GM18502 (cell line): ENCODE results near the gene SNX22.
"Not testable (repeated sequence)": the region's sequence is repeated elsewhere in the genome, so short reads cannot be mapped to it uniquely, and the experiment has no call there.

Experiments used
- ATAC-seq: cut with Tn5 transposase; IDR thresholded peaks from one replicate; pipeline ENCODE4 v1.9.1; 2021; ENCODE audit warnings: mild to moderate bottlenecking; ENCODE audit not compliant: unreplicated experiment, poor library complexity

The SNX22 gene

DNA sequence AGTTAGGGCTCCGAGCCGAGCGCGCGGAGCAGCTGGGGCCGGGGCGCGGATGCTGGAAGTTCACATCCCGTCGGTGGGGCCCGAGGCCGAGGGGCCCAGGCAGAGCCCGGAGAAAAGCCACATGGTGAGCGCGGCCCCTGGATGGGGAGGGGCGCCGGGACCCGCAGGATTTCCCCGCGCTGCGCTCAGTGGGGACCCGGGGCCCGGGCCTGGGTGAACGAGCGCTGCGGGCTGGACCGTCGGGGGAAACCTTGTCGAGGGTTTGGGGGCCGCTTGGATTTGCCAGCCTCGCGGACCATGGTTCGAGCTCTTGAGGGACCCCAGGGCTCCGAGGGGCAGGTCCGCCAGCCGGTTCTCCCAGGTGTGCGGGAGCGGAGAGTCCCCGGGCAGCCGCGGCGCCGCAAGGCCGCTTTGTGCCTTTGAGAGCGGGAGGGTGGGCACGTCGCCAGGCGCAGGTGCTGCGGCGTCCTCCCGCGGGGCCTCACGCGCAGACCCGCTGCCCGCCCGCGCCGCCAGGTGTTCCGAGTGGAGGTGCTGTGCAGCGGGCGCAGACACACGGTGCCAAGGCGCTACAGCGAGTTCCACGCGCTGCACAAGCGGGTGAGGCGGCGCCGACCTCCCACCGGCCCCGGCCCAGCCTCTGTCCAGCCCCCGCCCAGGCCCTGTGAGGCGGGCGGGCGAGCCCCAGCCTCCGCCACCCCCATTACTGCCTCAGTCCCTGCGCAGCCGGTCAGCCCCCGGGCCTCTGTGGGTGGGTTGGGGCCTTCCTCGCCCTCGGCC lies at the start of gene SNX22:
SNX22 (plus strand) TSS at position 5 of the 780 bp plus-strand sequence; CDS start at position 50, 45 bp downstream.
- ATAC-seq = peak; percentile 10

DNA sequence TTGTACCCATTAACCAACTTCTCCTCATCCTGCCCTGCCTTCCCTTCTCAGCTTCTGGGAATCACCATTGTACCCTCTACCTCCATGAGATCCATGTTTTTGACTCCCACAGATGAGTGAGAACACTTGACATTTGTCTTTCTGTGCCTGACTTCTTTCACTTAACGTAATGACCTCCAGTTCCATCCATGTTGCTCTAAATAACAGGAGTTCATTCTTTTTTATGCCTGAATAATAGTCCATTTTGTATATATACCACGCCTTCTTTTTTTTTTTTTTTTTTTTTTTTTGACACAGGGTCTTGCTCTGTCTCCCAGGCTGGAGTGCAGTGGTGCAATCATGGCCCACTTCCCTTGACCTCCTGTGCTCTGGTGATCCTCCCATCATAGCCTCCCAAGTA lies 49.0 kb upstream of the SNX22 start:
- ATAC-seq = no peak

DNA sequence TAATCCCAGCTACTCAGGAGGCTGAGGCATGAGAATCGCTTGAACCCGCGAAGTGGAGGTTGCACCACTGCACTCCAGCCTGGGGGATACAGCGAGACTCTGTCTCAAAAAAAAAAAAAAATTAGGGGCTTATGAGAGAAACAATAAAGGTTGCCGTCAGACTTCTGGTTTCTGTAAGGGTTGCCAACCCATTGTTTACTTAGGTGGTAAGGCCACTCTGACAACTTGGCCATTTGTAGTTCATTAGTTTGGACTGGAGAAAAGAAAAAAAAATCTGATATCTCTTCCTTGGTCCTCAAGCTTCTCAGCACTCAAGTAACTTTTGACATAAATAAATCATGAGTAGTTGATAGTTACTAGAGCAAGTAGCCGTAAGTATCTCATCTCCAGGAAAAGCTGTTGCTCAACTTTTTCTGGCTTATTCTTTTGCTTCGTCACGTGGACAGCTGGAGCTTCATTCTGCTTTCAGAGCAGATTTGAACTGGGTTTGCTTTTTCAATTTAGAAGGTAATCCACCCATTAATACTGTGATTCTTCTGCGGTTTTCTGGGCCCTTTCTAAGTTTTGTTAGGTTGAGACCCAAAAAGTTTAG lies 46.3 kb upstream of the SNX22 start:
- ATAC-seq = no peak

DNA sequence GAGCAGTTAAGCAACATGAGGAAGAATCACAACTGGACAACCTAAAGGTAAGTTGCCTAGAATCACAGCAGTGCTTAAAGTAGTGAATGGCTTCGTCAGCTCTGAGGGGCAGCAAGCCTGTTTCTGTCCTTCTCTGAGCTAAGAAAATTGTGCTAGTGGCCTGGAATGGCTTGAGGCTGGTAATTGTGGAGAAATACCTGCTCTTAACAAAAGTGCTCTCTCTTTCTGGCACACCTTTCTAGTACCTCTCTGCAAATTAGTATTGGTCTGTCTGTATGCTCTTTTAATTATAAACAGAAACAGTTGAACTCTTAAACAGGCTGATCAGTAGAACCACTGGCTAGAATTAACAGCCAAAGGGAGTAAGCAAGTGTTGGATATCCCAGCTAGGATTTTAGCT lies 44.2 kb upstream of the SNX22 start:
- no peak for ATAC-seq

DNA sequence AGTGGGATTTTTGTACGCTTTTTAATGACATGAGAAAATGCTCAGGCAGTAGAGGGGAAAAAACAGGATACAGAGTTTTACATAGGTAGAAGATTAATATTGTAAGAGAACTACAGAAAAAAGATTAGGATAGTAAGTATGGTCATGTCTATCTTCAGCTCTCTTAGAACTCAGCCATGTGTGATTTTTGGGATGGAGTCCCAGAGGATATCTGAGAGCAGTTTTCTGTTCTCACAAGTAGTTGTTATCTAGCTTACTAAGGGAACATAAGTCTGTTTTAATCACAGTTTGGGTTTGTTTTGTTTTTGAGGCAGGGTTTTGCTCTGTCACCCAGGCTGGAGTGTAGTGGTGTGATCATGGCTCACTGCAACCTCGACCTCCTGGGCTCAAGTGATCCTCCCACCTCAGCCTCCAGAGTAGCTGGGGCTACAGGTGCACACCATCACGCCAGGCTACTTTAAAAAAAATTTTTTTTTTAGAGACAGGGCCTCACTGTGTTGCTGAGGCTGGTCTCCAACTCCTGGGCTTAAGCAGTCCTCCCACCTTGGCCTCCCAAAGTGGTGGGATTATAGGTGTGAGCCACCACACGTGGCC lies 41.3 kb upstream of the SNX22 start:
- ATAC-seq = not testable (repeated sequence)

DNA sequence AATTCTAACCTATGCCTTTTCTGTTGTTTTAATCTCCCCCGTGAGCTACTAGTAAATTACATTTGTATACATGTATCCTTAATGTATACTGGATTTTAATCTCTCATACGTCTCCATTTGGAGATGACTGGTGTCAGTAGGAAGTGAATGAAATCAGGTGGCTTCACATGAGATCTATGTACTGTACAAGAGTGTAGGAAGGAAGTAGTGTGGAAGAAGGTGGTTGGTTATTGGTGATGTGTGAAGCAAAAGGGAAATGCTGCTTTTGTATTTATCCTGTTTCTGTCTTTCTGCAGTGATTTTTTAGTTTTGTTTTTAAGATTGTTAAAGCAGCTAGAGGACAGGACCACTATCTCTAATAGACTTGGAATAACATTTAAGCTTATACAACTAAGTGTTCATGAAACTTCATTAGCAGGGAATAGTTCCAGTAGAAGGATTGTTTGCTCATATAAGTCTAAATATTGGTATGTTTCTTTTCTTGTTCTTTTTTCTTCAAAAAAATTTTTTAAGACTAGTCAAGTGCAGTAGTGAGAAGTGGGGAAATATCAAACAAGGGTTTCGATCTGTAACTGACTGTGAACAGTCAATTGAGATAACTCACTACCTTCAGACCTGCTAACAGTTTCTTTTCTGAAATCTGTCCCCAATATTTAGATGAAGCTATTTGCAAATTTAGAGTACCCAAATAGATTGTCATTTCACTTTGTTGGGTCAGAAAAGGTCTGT lies 40.4 kb upstream of the SNX22 start:
- ATAC-seq = no peak

DNA sequence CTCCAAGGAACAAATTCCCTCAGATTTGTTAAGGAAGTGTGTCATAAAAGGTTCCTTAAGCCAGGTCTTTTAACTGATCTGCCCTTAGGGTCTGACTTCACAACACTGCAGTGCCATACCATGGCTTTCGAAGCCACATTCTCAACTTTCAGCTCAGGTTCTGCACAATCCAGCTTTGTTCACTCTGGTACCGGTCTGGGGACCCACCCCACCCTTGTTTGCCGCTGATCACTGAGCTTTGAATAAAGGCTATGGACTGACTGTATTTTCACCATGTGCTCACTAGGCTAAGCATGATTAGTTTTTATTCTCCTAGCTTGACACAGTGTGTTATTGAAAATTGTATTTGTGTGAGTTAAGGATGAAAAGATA lies 39.9 kb upstream of the SNX22 start:
- ATAC-seq = no peak

DNA sequence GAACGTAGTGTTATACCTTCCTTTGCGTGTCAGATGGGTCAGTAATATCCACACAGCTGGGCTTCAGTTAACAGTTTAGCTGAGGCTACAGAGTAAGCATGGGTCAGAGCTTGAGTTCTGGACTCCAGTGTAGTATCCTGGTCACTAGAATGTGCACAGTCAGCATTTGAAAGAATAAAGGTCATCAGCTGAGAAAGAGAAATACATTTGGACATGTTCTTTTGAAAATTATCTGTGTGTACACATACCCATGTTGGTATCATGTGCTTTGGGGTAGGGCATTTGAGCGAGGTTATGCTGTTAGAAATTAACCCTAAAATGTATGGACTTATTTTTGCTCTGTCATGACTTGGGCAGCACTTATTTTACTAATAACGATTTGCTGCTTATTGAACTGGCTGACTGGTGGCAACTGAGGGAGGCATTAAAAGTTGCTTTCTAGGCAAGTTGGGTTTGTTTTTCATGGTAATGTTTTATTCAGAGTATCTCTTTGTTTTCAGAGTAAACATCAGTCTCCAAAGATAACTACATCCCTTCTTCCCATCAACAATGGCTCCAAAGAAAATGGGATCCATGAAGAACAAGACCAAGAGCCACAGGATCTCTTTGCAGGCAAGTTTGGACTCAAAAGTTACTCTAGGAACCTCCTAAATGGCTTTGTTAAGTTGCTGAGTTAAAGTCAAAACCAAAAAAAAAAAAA lies 39.3 kb upstream of the SNX22 start:
- no peak for ATAC-seq

DNA sequence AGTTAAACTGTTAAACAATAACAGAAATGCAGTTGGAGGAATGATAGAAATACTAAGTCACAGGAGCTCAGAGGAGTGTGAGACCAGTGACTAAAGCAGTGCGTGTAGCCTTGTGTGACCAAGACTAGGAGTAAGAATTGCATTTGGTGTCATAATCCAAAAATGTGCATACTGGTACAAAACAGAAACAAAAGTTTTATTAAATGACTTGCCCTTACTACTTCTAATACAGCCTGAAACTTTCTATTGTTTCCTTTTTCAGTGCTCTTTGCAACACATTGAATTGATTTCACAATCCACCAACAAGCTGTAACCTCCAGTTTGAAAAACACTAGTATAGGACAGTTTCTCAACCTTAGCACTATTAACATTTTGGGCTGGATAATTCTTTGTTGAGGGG lies 38.6 kb upstream of the SNX22 start:
- no peak for ATAC-seq

DNA sequence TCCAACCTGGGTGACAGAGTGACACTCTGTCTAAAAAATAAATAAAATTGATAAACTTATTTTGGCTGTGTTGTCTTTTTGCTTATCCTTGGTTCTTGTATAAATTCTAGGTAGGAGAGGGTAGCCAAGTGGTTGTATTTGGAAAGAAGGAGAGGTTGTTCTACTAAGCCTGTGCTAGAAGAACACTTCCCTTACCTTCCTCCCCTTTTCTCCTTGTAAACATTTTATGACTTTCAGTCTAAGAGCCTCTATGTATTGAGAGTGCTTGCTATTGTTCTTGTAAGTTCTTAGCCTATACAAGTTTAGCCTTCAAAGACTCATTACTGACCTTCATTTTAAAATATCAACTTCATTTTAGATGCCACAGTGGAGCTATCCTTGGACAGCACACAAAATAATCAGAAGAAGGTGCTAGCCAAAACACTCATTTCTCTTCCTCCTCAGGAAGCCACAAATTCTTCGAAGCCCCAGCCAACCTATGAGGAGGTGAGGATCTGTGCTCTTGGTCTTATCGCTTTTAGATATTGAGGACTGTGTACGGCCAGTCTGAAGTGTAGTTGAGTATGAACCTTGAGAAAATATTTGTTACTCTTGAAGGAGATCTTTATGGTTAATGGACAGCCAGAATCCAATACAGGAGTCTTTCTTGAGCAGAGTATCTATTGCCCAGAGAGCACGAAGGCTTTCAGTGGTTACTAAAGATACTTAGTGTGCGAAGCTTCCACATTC lies 33.6 kb upstream of the SNX22 start:
- no peak for ATAC-seq

DNA sequence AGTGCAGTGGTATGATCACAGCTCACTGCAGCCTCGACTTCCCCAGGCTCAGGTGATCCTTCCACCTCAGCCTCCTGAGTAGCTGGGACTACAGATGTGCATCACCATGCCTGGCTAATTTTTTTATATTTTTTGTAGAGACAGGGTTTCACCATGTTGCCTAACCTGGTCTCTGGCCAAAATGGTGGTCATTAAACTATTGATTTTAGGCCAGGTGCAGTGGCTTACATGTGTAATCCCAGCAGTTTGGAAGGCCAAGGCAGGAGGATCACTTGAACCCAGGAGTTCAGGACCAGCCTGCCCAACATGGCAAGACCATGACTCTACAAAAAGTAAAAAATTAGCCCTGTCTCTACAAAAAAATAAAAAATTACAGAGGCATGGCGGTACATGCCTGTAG lies 31.2 kb upstream of the SNX22 start:
- not testable (repeated sequence) for ATAC-seq

DNA sequence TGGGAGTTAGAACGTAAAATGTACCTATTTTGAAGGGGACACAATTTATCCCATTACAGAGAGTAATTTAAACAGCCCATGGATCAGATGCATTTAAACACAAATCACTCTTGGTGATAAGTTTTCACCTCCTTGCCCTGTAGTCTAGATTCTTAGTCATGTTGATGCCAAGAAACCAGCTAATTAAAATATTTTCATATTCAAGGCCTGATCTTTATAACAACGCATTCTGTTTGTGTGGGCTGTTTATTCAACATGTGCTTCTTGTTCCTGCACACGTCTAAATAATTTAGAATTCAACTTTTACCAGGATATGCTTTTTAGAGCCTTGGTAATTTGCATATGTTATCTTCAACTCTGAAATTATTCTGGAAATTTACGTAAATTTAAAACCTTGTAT lies 29.9 kb upstream of the SNX22 start:
- ATAC-seq = no peak

DNA sequence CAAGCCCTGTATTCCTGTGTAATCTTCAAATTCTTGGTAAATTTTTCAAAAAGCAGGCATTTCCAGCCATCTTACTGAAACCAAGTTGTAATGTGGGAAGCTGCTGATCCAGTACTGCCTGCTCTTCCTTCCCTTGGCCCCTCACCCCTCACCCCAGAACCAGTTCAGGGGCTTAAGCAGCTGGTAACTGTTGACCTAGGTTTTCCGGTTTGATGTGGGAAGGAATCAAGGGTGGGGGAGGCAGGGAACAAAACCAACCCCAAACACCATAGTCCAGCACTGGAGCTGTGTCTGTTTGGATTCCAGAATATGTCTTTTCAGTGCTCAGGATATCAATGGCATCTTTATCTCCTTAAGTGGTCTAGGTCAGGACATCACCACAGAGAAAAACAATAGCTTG lies 29.1 kb upstream of the SNX22 start:
- no peak for ATAC-seq

DNA sequence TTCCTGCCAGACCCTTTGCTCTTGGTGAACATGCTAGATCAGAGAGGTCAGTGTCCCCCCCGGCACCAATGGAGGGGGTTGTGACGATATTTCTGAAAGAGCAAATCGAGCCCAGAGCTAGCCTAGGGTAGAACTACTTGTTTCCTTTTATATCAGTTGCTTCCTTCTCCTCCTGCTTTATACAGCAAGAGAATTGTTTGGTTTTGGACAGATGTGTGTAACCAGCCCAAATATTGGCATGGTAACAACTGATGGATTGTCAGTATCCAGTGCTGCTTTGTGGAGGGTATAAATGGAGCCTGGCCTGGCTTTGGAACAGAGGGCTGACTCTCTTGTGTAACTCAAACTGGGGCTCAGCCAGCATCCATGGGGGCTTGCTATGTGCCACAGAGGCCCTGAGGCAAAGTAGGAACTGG lies 28.6 kb upstream of the SNX22 start:
- no peak for ATAC-seq

DNA sequence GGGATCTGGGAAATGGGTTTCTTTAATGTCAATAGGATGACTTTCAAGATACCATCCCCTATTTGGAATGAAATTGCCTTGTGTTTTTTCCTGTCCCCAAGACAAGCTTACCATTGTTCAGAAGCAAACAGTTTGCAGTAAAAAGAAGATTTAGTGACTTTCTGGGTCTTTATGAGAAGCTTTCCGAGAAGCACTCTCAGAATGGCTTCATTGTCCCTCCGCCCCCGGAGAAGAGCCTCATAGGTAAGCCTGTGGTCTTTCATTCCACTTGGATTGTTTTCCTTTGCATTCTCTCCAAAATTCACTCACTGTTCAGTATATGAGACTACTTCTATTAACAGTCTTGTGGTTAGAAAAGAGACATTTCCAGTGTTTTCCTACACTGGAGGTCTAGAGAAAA lies 25.6 kb upstream of the SNX22 start:
- no peak for ATAC-seq

DNA sequence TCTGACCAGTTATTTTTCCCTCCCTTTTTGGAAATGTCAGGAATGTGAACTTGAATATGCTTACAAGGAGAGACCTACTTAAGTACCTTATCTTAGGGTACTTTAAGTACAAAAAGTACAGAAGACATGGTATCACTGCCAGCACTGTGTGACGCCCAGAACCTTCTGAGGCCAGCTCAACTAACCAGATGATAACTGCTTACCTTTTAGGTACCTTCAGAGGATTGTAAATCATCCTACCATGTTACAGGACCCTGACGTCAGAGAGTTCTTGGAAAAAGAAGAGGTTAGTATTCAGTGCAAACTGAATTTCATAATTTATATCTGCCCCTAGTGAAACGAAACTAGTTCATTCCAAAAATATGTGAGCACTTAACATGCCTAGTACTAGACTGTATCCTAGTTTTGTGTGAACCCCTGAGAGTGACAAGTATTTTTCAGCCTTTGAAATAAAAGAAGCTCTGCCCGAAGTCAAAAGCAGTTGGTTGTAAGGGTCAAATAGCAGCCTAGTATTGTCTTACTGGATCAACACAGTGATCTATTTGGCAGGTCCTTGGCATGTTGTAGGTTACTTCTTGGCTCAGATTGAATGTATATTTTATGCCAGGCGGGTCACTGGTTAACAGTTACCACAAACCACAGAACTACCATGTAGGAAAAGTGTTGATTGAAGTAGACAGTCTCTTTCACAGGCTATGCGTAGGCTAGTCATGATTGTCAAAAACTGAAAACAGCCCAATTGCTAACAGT lies 23.8 kb upstream of the SNX22 start:
- ATAC-seq = no peak

DNA sequence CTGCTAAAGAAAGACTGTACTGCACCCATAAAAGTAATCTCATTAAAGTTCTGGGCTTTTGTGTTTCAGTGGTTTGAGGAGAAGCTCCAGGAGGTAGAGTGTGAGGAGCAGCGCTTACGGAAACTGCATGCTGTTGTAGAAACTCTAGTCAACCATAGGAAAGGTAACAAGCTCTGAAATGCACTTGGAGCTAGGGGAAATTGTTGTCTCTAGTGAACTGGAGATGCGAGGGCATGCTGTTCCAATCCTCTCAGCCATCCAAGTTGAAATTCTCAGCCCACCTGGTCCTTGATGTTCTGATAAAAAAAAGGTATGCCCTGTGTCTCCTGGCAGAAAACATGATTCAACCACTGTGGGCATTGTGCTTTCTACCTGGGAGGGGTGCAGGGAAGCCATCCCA lies 21.4 kb upstream of the SNX22 start:
- ATAC-seq = no peak

DNA sequence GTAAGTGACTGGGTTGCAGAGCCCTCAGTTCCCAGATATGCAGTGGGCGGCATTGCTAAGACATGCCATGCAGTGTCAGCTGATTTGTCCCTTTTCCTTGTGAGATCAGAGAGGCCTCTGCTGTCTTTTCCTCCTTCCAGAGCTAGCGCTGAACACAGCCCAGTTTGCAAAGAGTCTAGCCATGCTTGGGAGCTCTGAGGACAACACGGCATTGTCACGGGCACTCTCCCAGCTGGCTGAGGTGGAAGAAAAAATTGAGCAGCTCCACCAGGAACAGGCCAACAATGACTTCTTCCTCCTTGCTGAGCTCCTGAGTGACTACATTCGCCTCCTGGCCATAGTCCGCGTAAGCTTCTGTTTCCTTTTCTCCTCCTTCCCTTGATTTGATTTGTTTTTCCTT lies 20.0 kb upstream of the SNX22 start:
- no peak for ATAC-seq

DNA sequence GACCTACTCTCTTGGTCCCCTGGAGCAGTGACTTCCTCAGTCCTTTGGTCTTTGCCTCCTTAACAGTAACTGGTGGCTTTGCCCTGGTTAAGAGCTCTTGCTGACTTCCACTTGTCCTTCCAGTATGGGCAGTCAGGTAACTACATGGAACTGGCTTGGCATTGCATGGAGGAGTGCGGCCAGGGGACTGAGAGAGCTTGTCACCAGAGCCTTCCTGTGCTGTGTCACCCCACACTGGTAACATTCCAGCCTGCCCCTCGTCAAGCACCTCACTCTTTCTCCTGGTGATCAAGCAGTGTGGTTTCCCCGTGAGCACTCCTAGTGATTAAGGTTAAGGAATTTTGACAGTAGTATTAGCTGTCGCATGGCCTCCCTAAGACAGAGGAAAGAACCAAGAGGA lies 19.3 kb upstream of the SNX22 start:
- no peak for ATAC-seq
